GM19395 (cell line): ENCODE data around the gene PTPRZ1.

Source experiments
- ATAC-seq: cut with Tn5 transposase; IDR thresholded peaks from one replicate; pipeline ENCODE4 v1.9.1; 2021; ENCODE audit warnings: mild to moderate bottlenecking, moderate library complexity; ENCODE audit not compliant: unreplicated experiment

The PTPRZ1 gene

DNA sequence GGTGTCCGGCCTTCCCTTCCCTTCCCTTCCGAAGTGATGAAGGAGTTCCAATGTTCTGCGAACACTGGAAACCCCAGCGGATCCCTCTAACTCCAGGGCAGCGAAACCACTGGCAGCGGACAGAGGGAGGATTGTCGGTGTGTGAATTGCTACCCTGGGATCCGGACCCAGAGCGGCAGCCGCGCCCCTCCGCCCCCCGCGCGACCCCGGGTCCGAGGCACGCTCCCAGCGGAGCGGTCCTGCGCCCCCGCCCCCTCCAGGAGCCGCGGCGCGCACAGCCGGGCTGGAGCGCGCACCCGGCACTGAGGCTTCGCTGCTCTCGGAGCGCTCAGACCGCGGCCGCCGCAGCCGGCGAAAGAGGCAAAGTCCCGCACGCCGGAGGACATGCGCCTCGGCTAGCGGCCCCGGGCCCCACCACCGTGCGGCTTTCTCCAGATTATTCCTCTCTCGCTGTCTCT is at the start of gene PTPRZ1:
Gene PTPRZ1 (plus strand): TSS at position 331 of the 458 bp plus-strand sequence. CDS start 339 bp downstream, outside the sequence.
- ATAC-seq = no peak

GRCh38 chr7:121824276-121824675 is 48.7 kb upstream of the PTPRZ1 start:
- no peak for ATAC-seq

- ATAC-seq = no peak
Observed at GRCh38 chr7:121831351-121831750, 41.6 kb upstream of the PTPRZ1 start.

DNA sequence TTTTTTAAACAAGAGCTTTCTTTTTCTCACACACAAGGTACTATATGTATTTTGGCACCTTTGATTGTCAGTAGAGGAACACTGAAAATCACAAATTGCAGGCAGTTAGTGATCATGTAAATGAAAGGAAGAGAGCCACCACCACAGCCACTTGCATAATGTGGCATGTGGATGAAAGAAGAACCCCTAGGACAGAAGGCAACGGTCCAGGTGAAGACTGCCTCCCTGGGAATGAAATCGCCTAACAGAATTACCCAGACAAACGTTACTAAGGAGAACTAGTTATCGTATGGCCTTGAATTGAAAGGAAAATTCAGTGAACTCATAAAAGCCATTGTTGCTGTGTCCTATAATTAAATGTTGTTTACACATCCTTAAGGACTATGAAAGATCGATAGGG is 41.2 kb upstream of the PTPRZ1 start:
- ATAC-seq = no peak

- ATAC-seq = no peak
Observed at GRCh38 chr7:121832347-121832746, 40.6 kb upstream of the PTPRZ1 start.

GRCh38 chr7:121833991-121834390 is 39.0 kb upstream of the PTPRZ1 start:
- no peak for ATAC-seq

- no peak for ATAC-seq
Observed at GRCh38 chr7:121837462-121837861, 35.5 kb upstream of the PTPRZ1 start.

DNA sequence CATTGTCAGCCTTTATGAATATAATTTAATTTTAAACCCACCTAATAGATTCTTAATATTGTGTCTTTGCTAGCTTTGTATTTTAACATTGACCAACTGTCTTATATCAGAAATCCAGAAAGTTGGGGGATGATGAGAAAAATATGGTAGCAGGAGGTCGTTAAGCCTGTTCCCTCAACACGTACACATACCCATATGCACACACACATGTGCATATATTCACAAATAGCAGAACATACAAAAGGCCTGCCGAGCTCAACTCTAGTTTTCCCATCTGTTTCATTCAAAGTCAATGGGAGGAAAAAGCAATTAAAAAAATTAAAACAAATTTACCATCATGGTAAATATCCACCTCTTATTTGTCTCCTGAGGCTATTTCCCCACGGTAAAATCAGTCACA is 25.9 kb upstream of the PTPRZ1 start:
- no peak for ATAC-seq

- ATAC-seq = no peak
Observed at GRCh38 chr7:121853307-121853706, 19.7 kb upstream of the PTPRZ1 start.

- no peak for ATAC-seq
Observed at GRCh38 chr7:121860953-121861352, 12.0 kb upstream of the PTPRZ1 start.

GRCh38 chr7:121862591-121862990 is 10.4 kb upstream of the PTPRZ1 start:
- no peak for ATAC-seq

GRCh38 chr7:121871188-121871587 is 1.8 kb upstream of the PTPRZ1 start:
- ATAC-seq = no peak

GRCh38 chr7:121873289-121874194 is 581 bp downstream of the PTPRZ1 start:
- ATAC-seq = no peak

- ATAC-seq = no peak
Observed at GRCh38 chr7:121874298-121874697, 1.3 kb downstream of the PTPRZ1 start.

GRCh38 chr7:121875203-121875602 is 2.2 kb downstream of the PTPRZ1 start:
- ATAC-seq = no peak

GRCh38 chr7:121876656-121877500 is 3.9 kb downstream of the PTPRZ1 start:
- ATAC-seq = no peak

DNA sequence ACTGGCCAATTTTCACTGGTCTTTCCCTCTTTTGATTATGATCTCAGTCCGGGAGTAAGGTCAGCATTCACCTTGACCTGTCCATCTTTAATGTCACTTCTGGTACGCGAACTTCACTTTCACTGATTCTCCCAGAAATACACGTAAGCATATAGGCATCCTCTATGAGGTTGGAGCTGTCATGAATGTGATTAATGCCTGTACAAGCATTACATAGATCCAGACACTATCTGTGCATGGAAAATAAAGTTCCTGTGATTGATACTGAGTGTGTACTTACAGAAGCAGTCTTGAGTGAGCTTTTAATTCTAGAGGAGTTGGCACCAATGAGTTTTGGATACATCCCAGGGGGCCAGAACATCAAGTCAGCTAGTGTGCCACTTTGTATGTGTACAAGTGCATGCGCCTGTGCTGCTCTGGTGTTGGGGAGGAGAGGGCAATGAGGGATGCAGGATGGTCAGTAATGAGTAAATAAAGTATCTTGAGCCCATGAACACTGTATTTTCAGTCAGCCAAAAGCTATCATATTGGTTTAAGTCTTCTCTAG is 6.0 kb downstream of the PTPRZ1 start:
- no peak for ATAC-seq

DNA sequence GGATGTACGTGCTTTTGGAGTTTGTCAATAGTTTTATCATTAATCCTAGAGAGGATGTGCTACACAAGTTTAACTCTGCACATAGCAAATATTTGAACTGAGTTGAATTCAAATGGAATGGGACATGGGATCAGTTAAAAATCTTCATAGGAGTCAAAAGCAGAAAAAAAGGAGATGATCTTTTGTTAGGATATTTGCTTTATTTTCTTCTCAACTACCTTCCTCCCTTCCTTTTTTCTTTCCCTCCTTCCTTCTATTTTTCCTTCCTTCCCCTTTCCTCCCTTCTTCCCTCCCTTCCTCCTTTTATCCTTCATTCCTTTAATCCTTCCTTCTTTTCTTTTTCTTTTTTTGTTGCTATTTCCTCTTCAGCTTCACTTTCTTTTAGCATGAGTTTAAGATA is 6.6 kb downstream of the PTPRZ1 start:
- ATAC-seq = no peak

- no peak for ATAC-seq
Observed at GRCh38 chr7:121882731-121883130, 9.8 kb downstream of the PTPRZ1 start.

GRCh38 chr7:121885166-121885920 is 12.4 kb downstream of the PTPRZ1 start:
- no peak for ATAC-seq

DNA sequence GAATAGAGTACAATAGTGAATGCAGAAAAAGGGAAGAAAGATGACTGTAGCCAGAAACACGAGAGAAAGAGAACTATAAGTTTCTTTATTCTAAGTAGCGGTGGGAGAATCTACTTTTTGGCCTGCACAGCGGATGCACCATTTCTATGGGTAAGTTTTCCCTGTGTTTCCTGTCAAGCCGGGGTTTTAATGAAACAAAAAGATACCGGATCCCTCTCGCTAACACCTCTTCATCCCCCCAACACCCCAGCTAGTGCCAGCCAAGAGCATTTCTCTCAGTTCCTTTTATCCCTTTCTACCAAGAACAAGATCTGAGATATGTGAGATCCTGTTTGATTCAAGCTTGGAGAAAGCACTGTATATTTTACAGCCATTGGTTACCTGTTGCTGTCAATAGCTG is 14.7 kb downstream of the PTPRZ1 start:
- ATAC-seq = no peak
